Measurements from ENCODE around the gene ELFN1.

- TF ChIP-seq CTCF (IDR thresholded peaks at IDR 0.05), result no peak
- no peak for TF ChIP-seq POLR2A (IDR thresholded peaks at IDR 0.05)
Measured at GRCh38 chr7:1724118-1724910, 54.2 kb downstream of the ELFN1 start.

Data from uterus (tissue), 2 donors.